Activated CD4-positive, alpha-beta T cell treated with anti-CD3 and anti-CD28 coated beads for 36 hours (primary cell): ENCODE results near the gene MEST. TPM values are rescaled to one million over a fixed set of nuclear protein-coding genes. Genes with fewer than 3 reads are reported as not detected.
"Not testable (repeated sequence)": the region's sequence is repeated elsewhere in the genome, so short reads cannot be mapped to it uniquely, and the experiment has no call there.

Experiments used
- ATAC-seq: fragments of 200-7000 bp; cut with Tn5 transposase; one replicate; pipeline ENCODE4 v1.10.0; 2021; ENCODE audit warnings: mild to moderate bottlenecking, moderate library complexity
- CTCF ChIA-PET: fragments of 350-600 bp; sonication (Branson Sonifier 250); formaldehyde crosslinking; loops from one replicate; lab custom pipeline; 2021; ENCODE audit warnings: antibody characterized with exemption; lab: Charles Lee
- POLR2A ChIA-PET: fragments of 350-600 bp; sonication (Branson Sonifier 250); formaldehyde crosslinking; loops from one replicate; lab custom pipeline; 2021; ENCODE audit warnings: antibody characterized with exemption, inconsistent platforms; lab: Charles Lee
- DNase-seq: peaks from one replicate; pipeline ENCODE4 v3.0.0-alpha.2; 2020
- H3K27ac Mint-ChIP-seq: one replicate; pipeline ENCODE4 v1.8.0; 2021; ENCODE audit warnings: mixed read lengths
- H3K27me3 Mint-ChIP-seq: one replicate; pipeline ENCODE4 v1.8.0; 2021; ENCODE audit warnings: mixed read lengths
- H3K36me3 Mint-ChIP-seq: one replicate; pipeline ENCODE4 v1.8.0; 2021; ENCODE audit warnings: low read depth, mixed read lengths
- H3K4me1 Mint-ChIP-seq: one replicate; pipeline ENCODE4 v1.8.0; 2021; ENCODE audit warnings: mixed read lengths
- H3K4me3 Mint-ChIP-seq: one replicate; pipeline ENCODE4 v1.8.0; 2021; ENCODE audit warnings: mild to moderate bottlenecking, moderate library complexity, mixed read lengths
- H3K9me3 Mint-ChIP-seq: one replicate; pipeline ENCODE4 v1.8.0; 2021; ENCODE audit warnings: low read depth, mixed read lengths
- intact Hi-C, 2 experiments: fragments of 100-400 bp; cut with DNase I in 1 of 2; cut with micrococcal nuclease in 1 of 2; formaldehyde crosslinking; loops; one replicate each; pipeline versions ENCODE4 v1.14.2 to v1.15.1; 2022 to 2024; cut with DNase I, micrococcal nuclease
- total RNA-seq, 2 experiments: library from RNA; stranded (reverse); gene quantifications; one replicate each; pipeline ENCODE4 v1.2.3, GENCODE V29; 2021

MEST gene
- total RNA-seq, 2 experiments from 2014 or later, result 1.7 to 1.9 TPM

- peaks cover 32% of the 10 kb centered on the region for H3K27me3 Mint-ChIP-seq
- DNase-seq (no peak), ATAC-seq (no peak)
- ChIA-PET POLR2A (no interaction called here), CTCF (interaction anchor here (1.0 kb wide), 1 partner anchor 230 kb away, joined by 3 read pairs; no protein-coding TSS in a partner anchor)
- intact Hi-C loops, result loop anchor here in 1 of 2 experiments (2.0 kb wide), 1 partner anchor 241 kb away; the partner anchor contains the start of gene KLF14
- H3K4me3 Mint-ChIP-seq, result peak overlapping the region; percentile 38
- no peaks in the 10 kb centered on the region for H3K9me3 Mint-ChIP-seq
- peaks cover 3% of the 10 kb centered on the region for H3K36me3 Mint-ChIP-seq
- no peak overlapping the region for H3K27ac Mint-ChIP-seq
- peaks cover 14% of the 10 kb centered on the region for H3K4me1 Mint-ChIP-seq
Observed at GRCh38 chr7:130493275-130493873, 1.5 kb downstream of the MEST start.

- intact Hi-C loops, result no loop called here
- no peak for ATAC-seq
Observed at GRCh38 chr7:130494431-130494858, 2.6 kb downstream of the MEST start.

GRCh38 chr7:130500463-130500862 is 8.6 kb downstream of the MEST start:
- intact Hi-C loops, result no loop called here
- no peaks in the 10 kb centered on the region for H3K9me3 Mint-ChIP-seq
- no peak for ATAC-seq

More at GRCh38 chr7:130494431-130494858, 2.6 kb downstream of the MEST start:
- Mint-ChIP-seq H3K9me3 (no peaks in the 10 kb centered on the region), H3K27me3 (peaks cover 25% of the 10 kb centered on the region), H3K27ac (no peak overlapping the region), H3K4me1 (peaks cover 14% of the 10 kb centered on the region), H3K36me3 (peaks cover 3% of the 10 kb centered on the region), H3K4me3 (no peak overlapping the region)
- POLR2A ChIA-PET, result no interaction called here
- no peak for DNase-seq
- CTCF ChIA-PET, result interaction anchor here (0.6 to 1.0 kb wide), 2 partner anchors 231 to 308 kb away, joined by 3 read pairs; no protein-coding TSS in a partner anchor

DNA sequence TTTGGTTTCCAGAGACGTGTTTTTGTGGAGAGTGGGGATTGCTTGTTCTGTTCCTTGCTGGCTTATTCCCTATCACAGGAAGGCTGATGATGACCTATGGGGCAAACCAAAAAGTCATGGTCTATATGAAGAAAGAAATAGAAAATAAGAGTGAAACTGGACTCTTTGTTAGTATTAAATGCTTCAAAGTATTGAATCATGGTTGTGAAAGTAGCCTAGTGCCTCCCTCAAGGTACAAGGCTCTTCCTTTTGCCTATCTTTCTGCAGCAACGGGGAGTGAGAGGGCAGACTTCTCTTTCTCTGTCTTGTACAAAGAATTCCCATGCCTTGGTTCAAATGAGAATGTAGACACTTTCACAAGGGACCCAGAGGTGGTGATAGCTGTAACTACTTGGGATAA is 9.0 kb downstream of the MEST start:
- POLR2A ChIA-PET, result no interaction called here
- intact Hi-C loops, result no loop called here
- CTCF ChIA-PET, result interaction anchor here (0.6 kb wide), 1 partner anchor 90 kb away, joined by 3 read pairs; no protein-coding TSS in a partner anchor
- Mint-ChIP-seq H3K36me3 (peaks cover 12% of the 10 kb centered on the region), H3K27me3 (peaks cover 2% of the 10 kb centered on the region), H3K27ac (no peak overlapping the region), H3K4me3 (no peak overlapping the region), H3K4me1 (peaks cover 2% of the 10 kb centered on the region), H3K9me3 (no peaks in the 10 kb centered on the region)
- ATAC-seq, result no peak
- DNase-seq, result no peak

More at GRCh38 chr7:130500463-130500862, 8.6 kb downstream of the MEST start:
- ChIA-PET POLR2A (no interaction called here), CTCF (interaction anchor here (0.7 to 1.2 kb wide), 2 partner anchors 29 to 50 kb away, joined by 3 read pairs; no protein-coding TSS in a partner anchor)
- no peak for DNase-seq
- Mint-ChIP-seq H3K4me3 (no peak overlapping the region), H3K36me3 (peaks cover 12% of the 10 kb centered on the region), H3K27ac (no peak overlapping the region), H3K27me3 (peaks cover 2% of the 10 kb centered on the region), H3K4me1 (peaks cover 2% of the 10 kb centered on the region)

DNA sequence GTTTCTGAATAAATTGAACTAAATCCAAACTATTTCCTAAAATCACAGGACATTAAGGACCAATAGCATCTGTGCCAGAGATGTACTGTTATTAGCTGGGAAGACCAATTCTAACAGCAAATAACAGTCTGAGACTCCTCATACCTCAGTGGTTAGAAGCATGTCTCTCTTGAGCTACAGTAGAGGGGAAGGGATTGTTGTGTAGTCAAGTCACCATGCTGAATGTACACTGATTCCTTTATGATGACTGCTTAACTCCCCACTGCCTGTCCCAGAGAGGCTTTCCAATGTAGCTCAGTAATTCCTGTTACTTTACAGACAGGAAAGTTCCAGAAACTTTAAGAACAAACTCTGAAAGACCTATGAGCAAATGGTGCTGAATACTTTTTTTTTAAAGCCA is 13.9 kb downstream of the MEST start:
- ATAC-seq (no peak), DNase-seq (no peak)
- H3K9me3 Mint-ChIP-seq, result no peaks in the 10 kb centered on the region
- CTCF ChIA-PET, result interaction anchor here (0.8 kb wide), 1 partner anchor 21 kb away, joined by 3 read pairs; no protein-coding TSS in a partner anchor
- peaks cover 17% of the 10 kb centered on the region for H3K36me3 Mint-ChIP-seq
- H3K4me3 Mint-ChIP-seq, result no peak overlapping the region
- H3K4me1 Mint-ChIP-seq, result peaks cover 2% of the 10 kb centered on the region
- intact Hi-C loops, result no loop called here
- POLR2A ChIA-PET, result no interaction called here
- no peaks in the 10 kb centered on the region for H3K27me3 Mint-ChIP-seq
- H3K27ac Mint-ChIP-seq, result no peak overlapping the region

GRCh38 chr7:130506358-130506757 is 14.5 kb downstream of the MEST start:
- H3K4me1 Mint-ChIP-seq, result no peaks in the 10 kb centered on the region
- CTCF ChIA-PET, result interaction anchor here (0.7 kb wide), 1 partner anchor 11 kb away, joined by 5 read pairs; no protein-coding TSS in a partner anchor
- ATAC-seq (no peak), DNase-seq (no peak)
- H3K9me3 Mint-ChIP-seq, result no peaks in the 10 kb centered on the region
- H3K36me3 Mint-ChIP-seq, result peaks cover 17% of the 10 kb centered on the region
- intact Hi-C loops, result no loop called here
- H3K27ac Mint-ChIP-seq, result no peak overlapping the region
- H3K27me3 Mint-ChIP-seq, result no peaks in the 10 kb centered on the region
- H3K4me3 Mint-ChIP-seq, result no peak overlapping the region
- POLR2A ChIA-PET, result no interaction called here

- intact Hi-C loops, H3K4me3 Mint-ChIP-seq, H3K27me3 Mint-ChIP-seq, H3K4me1 Mint-ChIP-seq, ATAC-seq, DNase-seq, POLR2A ChIA-PET, H3K9me3 Mint-ChIP-seq, H3K27ac Mint-ChIP-seq: not testable (repeated sequence)
- CTCF ChIA-PET, result interaction anchor here (0.7 kb wide), 1 partner anchor 442 kb away, joined by 5 read pairs; the partner anchor contains the start of gene KLHDC10
- peaks cover 13% of the 10 kb centered on the region for H3K36me3 Mint-ChIP-seq
Observed at GRCh38 chr7:130512038-130512437, 20.2 kb downstream of the MEST start.

DNA sequence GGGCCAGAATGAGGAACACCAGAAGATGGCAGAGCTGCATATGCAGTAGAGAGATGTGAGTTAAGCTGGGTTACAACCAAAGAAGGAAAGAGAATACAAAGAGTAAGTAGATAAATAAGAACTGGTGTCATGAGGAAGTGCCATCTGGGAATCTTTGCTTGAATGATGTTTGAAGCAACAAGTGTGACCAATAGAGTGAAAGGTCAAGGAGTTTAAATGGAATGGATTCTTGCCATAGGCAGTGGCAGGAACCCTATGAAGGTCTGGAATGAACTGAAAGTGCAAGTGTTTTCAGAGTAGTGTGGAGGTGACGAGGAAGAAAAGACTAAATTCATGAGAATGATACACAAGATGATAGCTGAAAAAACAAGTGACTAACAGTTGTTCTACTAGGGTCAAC is 21.6 kb downstream of the MEST start:
- intact Hi-C loops, result no loop called here
- no peak overlapping the region for H3K4me3 Mint-ChIP-seq
- no peaks in the 10 kb centered on the region for H3K4me1 Mint-ChIP-seq
- ATAC-seq (no peak), DNase-seq (no peak)
- CTCF ChIA-PET, result no interaction called here
- H3K9me3 Mint-ChIP-seq, result no peaks in the 10 kb centered on the region
- no peaks in the 10 kb centered on the region for H3K27me3 Mint-ChIP-seq
- peaks cover 3% of the 10 kb centered on the region for H3K36me3 Mint-ChIP-seq
- POLR2A ChIA-PET, result no interaction called here
- H3K27ac Mint-ChIP-seq, result no peak overlapping the region

DNA sequence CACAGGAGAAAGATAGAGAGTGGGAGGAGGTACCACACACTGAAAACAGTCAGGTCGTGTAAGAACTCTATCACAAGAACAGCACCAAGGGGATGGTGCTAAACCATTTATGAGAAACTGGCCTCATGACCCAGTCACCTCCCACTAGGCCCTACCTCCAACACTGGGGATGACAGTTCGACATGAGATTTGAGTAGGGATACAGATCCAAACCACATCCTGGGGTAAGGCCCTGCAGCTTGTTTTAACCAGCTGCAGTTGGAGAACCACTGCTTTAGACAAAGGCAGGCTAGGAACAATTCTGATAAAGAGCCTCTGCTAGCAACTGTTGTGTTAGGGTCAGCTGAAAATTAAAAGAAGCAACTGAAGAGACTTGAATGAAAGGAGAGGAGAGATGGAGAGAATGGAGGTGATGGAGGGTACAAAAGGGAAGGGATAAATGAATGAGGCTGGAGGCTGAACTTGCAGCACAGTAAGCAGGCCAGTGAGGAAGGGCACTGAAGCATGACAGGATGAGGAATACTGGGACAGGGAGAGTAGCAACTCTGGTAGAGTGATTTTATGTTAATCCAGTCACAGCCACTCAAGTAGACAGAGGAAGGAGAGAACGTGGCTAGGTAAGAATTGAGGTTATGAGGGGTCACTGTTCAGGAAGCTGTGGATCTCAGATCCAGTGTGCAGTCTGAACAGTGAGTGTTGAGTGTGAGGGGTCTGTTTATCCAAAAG is 23.6 kb downstream of the MEST start:
- ATAC-seq (no peak), DNase-seq (no peak)
- H3K36me3 Mint-ChIP-seq, result no peaks in the 10 kb centered on the region
- POLR2A ChIA-PET, result no interaction called here
- H3K9me3 Mint-ChIP-seq, result no peaks in the 10 kb centered on the region
- no peak overlapping the region for H3K4me3 Mint-ChIP-seq
- CTCF ChIA-PET, result no interaction called here
- intact Hi-C loops, result no loop called here
- no peak overlapping the region for H3K27ac Mint-ChIP-seq
- H3K27me3 Mint-ChIP-seq, result no peaks in the 10 kb centered on the region
- H3K4me1 Mint-ChIP-seq, result no peaks in the 10 kb centered on the region

DNA sequence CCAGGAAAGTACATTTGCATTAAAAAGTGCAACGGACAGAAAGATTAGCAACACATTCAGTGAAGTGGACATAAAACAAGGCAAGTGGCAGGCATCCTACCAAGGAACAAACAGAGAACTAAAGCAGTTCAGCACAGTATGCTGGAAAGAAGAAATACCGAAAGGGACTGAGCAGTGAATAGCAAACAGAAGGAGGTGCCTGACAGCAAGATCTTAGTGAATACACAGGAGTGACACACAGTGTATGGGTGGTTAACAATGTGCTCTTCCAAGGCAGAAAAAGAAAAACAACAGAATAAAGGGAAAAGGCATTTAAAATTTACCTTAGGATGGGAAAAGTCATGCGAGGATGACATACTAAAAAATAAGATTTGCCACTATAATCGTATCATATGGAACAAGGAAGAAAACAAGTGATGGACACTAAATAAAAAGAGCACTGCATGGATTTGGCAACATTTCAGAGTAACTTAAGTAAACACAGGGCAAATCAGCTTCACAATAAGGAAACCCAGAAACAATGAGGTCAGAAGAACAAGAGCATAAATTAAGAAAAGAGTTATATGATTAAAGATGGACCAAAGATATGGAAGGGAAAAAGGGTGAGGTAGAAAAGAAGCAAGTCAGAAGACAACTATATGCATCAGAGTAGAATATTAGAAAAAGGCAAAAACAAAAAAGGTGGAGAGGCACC is 29.5 kb downstream of the MEST start:
- DNase-seq (no peak), ATAC-seq (no peak)
- no peak overlapping the region for H3K4me3 Mint-ChIP-seq
- H3K4me1 Mint-ChIP-seq, result no peaks in the 10 kb centered on the region
- intact Hi-C loops, result no loop called here
- no peaks in the 10 kb centered on the region for H3K36me3 Mint-ChIP-seq
- no peaks in the 10 kb centered on the region for H3K27me3 Mint-ChIP-seq
- CTCF ChIA-PET, result no interaction called here
- POLR2A ChIA-PET, result no interaction called here
- no peaks in the 10 kb centered on the region for H3K9me3 Mint-ChIP-seq
- no peak overlapping the region for H3K27ac Mint-ChIP-seq

DNA sequence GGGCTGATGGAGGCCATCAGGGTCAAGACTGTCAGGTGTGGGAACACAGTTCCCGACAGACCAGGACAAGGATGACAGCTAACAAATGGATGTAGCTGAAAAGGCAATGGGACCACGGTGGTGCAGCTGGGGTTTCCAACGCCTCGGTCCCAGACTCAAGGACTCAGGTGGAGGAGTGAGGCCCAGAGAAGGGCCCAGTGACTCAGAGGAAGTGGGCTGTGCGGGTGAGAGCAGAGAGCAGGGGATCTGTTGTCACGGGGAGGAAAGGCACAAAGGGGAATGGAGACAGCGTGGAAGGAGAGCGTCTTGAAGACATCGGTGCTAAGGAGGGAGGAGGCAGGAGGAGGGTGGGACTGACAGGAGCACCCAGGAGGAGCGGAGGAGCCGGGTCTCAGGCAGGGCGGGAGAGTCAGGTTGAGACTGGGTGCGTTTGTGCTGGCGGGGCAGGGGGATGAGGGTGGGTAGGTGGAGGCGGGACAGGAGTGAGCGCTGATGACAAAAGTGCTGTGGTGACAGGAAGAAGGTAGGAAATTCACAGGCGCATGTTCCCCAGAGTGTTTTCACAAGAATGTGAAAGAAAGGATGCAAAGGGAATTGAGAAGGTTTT is 31.7 kb downstream of the MEST start:
- H3K36me3 Mint-ChIP-seq, H3K27ac Mint-ChIP-seq, DNase-seq, POLR2A ChIA-PET, CTCF ChIA-PET, H3K9me3 Mint-ChIP-seq, intact Hi-C loops, H3K27me3 Mint-ChIP-seq, H3K4me1 Mint-ChIP-seq, H3K4me3 Mint-ChIP-seq: not testable (repeated sequence)
- peak; percentile 51 for ATAC-seq
